Neural progenitor cell (in vitro differentiated cells): ENCODE measurements around the gene UBXN1.

ENCODE experiments used
- EZH2 ChIP-seq: fragments of 200-600 bp; sonication (generic); IDR thresholded peaks from 2 replicates; pipeline ENCODE4 v1.6.1; 2017; ENCODE audit warnings: antibody characterized with exemption, mild to moderate bottlenecking, moderate library complexity
- EZH2phosphoT487 ChIP-seq: fragments of 200-600 bp; sonication (generic); IDR thresholded peaks from 2 replicates; pipeline ENCODE4 v1.6.1; 2017; ENCODE audit warnings: antibody characterized with exemption
- TF ChIP-seq, protein P1 (sequence below): fragments of 200-600 bp; sonication (generic); IDR thresholded peaks from 2 replicates; pipeline ENCODE4 v1.5.1; 2017; ENCODE audit warnings: antibody characterized with exemption, mild to moderate bottlenecking

DNA sequence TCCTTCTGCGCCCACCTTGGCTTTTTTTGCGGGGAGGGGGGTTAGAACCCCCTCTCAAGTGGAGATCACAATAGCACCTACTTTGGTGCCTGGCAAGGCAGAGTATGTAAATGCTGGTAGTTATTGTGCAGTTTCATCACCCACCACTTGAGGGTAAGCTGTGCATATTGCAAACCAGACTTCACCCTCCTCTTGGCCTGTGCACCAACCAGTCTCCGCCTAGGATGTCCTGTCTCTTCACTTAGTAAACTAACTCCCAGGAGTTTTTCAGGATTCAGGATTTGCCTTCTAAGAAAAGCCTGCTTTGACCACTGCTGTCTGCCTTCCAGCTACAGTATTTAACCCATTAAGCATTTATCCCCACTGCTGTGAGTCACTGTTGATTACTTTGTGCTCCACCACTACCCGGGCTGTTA is 2.0 kb upstream of the UBXN1 start:
- TF ChIP-seq, protein P1, sequence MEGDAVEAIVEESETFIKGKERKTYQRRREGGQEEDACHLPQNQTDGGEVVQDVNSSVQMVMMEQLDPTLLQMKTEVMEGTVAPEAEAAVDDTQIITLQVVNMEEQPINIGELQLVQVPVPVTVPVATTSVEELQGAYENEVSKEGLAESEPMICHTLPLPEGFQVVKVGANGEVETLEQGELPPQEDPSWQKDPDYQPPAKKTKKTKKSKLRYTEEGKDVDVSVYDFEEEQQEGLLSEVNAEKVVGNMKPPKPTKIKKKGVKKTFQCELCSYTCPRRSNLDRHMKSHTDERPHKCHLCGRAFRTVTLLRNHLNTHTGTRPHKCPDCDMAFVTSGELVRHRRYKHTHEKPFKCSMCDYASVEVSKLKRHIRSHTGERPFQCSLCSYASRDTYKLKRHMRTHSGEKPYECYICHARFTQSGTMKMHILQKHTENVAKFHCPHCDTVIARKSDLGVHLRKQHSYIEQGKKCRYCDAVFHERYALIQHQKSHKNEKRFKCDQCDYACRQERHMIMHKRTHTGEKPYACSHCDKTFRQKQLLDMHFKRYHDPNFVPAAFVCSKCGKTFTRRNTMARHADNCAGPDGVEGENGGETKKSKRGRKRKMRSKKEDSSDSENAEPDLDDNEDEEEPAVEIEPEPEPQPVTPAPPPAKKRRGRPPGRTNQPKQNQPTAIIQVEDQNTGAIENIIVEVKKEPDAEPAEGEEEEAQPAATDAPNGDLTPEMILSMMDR: peak; percentile 44
- TF ChIP-seq EZH2 (no peak), EZH2phosphoT487 (no peak)
